HepG2 (cell line): Measurements from ENCODE around the gene GRAMD1A. TPM values are rescaled to one million over a fixed set of nuclear protein-coding genes. Genes with fewer than 3 reads are reported as not detected.

Source experiments
- FOXP1 ChIP-seq, 2 experiments: fragments of 450-650 bp in 1 of 2; IDR thresholded peaks; 2 replicates each; pipeline ENCODE4 v1.6.1; 2017 to 2018; ENCODE audit warnings: antibody characterized with exemption in 1 of 2
- LCORL ChIP-seq, 2 experiments: fragments of 450-650 bp in 1 of 2; sonication (generic) in 1 of 2; formaldehyde crosslinking in 1 of 2; IDR thresholded peaks; 2 replicates each; pipeline versions ENCODE4 v1.5.0 to v1.6.1; 2017 to 2020; ENCODE audit warnings: antibody characterized with exemption in 1 of 2, missing genetic modification reagents in 1 of 2
- NFRKB ChIP-seq: fragments of 450-650 bp; IDR thresholded peaks from 2 replicates; pipeline ENCODE4 v1.6.1; 2017
- PPARG ChIP-seq: conservative IDR thresholded peaks from 2 replicates; pipeline ENCODE4 v1.6.1; 2016; ENCODE audit warnings: missing biosample characterization, missing genetic modification reagents
- RBM39 ChIP-seq: fragments of 200-400 bp; formaldehyde crosslinking; IDR thresholded peaks from one replicate; pipeline ENCODE4 v1.6.1; 2018; ENCODE audit warnings: antibody characterized with exemption, mild to moderate bottlenecking, low read depth, low read length; ENCODE audit not compliant: poor library complexity, severe bottlenecking
- SOX5 ChIP-seq: IDR thresholded peaks from 2 replicates; pipeline ENCODE4 v1.6.1; 2016; ENCODE audit warnings: borderline replicate concordance
- TEAD3 ChIP-seq: optimal IDR thresholded peaks from 2 replicates; pipeline ENCODE3; 2016; ENCODE audit warnings: borderline replicate concordance
- XRCC5 ChIP-seq: fragments of 200-400 bp; formaldehyde crosslinking; optimal IDR thresholded peaks from 2 replicates; pipeline ENCODE3; 2017; ENCODE audit warnings: mild to moderate bottlenecking, low read length
- ZBTB20 ChIP-seq: sonication (generic); formaldehyde crosslinking; IDR thresholded peaks from 2 replicates; pipeline ENCODE4 v1.8.1; 2023; ENCODE audit warnings: missing genetic modification reagents, low read depth, mild to moderate bottlenecking, borderline replicate concordance
- ZC3H4 ChIP-seq: sonication (generic); formaldehyde crosslinking; IDR thresholded peaks from 2 replicates; pipeline ENCODE4 v1.4.0; 2020; ENCODE audit warnings: missing genetic modification reagents, borderline replicate concordance
- ZNF44 ChIP-seq: sonication (generic); formaldehyde crosslinking; IDR thresholded peaks from 2 replicates; pipeline ENCODE4 v1.5.1; 2020; ENCODE audit warnings: mild to moderate bottlenecking, missing genetic modification reagents
- ZNF709 ChIP-seq: sonication (generic); formaldehyde crosslinking; IDR thresholded peaks from 2 replicates; pipeline ENCODE4 v1.5.0; 2020; ENCODE audit warnings: mild to moderate bottlenecking, missing genetic modification reagents
- ZNF761 ChIP-seq: sonication (generic); formaldehyde crosslinking; conservative IDR thresholded peaks from 2 replicates; pipeline ENCODE4 v1.4.0; 2020; ENCODE audit warnings: mild to moderate bottlenecking, missing genetic modification reagents
- ZNF766 ChIP-seq: sonication (generic); formaldehyde crosslinking; IDR thresholded peaks from 2 replicates; pipeline ENCODE4 v1.5.0; 2020; ENCODE audit warnings: missing genetic modification reagents, borderline replicate concordance
- ZNF777 ChIP-seq: sonication (generic); formaldehyde crosslinking; IDR thresholded peaks from 2 replicates; pipeline ENCODE4 v1.4.0; 2020; ENCODE audit warnings: missing genetic modification reagents
- polyA plus RNA-seq, 8 experiments: library from polyadenylated mRNA; depleted of rRNA in 3 of 8; stranded (reverse) in 7 of 8; unstranded in 1 of 8; fragments of >200 nt; fragmentation: Illumina TruSeq in 4 of 8; extraction: Trizol in 4 of 8; gene quantifications; 2 replicates each; pipeline versions ENCODE4 v1.2.1 to v1.2.3, GENCODE V29; 2011 to 2016; ENCODE audit warnings: low read depth in 4 of 8, missing spikeins in 1 of 8, mixed read lengths in 1 of 8; ENCODE audit not compliant: insufficient read depth in 1 of 8
- total RNA-seq, 5 experiments: library from RNA; depleted of rRNA; stranded (reverse); fragments of >200 nt; fragmentation: Illumina TruSeq; extraction: Trizol; gene quantifications; 2 replicates each; pipeline ENCODE4 v1.2.3, GENCODE V29; 2016; ENCODE audit warnings: low read depth in 1 of 5
- TF ChIP-seq, protein P1 (sequence below): sonication (generic); formaldehyde crosslinking; IDR thresholded peaks from 2 replicates; pipeline ENCODE4 v1.4.0; 2020; ENCODE audit warnings: missing genetic modification reagents
- TF ChIP-seq, protein P2 (sequence below): sonication (generic); formaldehyde crosslinking; IDR thresholded peaks from 2 replicates; pipeline ENCODE4 v1.4.0; 2020; ENCODE audit warnings: missing genetic modification reagents
- TF ChIP-seq, protein P3 (sequence below): sonication (generic); formaldehyde crosslinking; IDR thresholded peaks from 2 replicates; pipeline ENCODE4 v1.9.0; 2022; ENCODE audit warnings: missing genetic modification reagents, mild to moderate bottlenecking, borderline replicate concordance

Gene GRAMD1A
- total and polyA plus RNA-seq, 2 of the 13 experiments (the other 11 are each of a cell fraction or from before 2014, with no cell fraction given) = 14.7 to 181 TPM

DNA sequence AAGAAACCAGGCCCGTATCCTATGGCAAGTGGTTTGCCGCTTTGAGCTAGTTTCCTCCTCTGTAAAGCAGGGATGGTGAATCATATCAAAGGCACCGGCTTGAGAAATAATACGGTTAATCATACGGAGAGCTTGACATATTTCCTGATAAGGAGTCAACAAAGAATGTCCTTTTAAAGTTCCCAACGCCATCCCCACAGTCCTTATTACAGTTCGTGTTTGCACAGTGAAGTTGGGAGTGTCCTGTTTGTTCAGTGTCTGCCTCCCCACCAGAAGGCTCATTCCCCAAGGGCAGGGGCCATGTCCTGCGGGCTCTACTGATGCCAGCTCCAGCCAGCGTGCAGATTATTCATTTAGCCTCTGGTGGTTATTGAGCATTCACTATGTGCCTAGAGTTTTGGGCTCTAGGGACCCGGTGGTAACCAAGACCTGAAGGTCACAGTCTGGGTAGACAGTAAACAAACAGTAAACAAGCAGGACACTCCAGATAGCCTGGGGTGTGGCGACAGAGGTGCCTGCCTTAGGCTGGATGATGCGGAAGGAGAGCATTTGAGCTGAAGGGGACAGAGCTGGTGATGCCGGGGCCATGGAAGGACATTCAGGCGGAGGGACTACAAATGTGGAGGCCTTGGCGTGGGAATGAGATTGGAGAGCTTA lies 6.3 kb downstream of the GRAMD1A start (continued):
- TF ChIP-seq ZNF761 (CRISPR knock-in tag) (peak; percentile 82), ZBTB20 (CRISPR knock-in tag) (no peak; the same call in 1 of the 2 replicates), LCORL (IDR thresholded peaks at IDR 0.05) (peak; percentile 36; the same call in 1 of the 2 replicates), LCORL (CRISPR knock-in tag; IDR thresholded peaks at IDR 0.05) (peak; percentile 89), ZNF709 (CRISPR knock-in tag) (0 out of 2 replicates have a peak, but pooled peaks have one; percentile 11), TEAD3 (CRISPR knock-in tag) (peak; percentile 93), NFRKB (no peak), XRCC5 (peak; percentile 67), ZNF777 (no peak), ZNF44 (CRISPR knock-in tag) (peak; percentile 79; the same call in 1 of the 2 replicates), ZNF766 (CRISPR knock-in tag) (0 out of 2 replicates have a peak, but pooled peaks have one; percentile 56), ZC3H4 (CRISPR knock-in tag) (peak; percentile 61), FOXP1 (IDR thresholded peaks at IDR 0.05) (no peak), FOXP1 (CRISPR knock-in tag; IDR thresholded peaks at IDR 0.05) (peak; percentile 80), SOX5 (CRISPR knock-in tag) (peak; percentile 89), RBM39 (no peak), PPARG (peak; percentile 75)
- TF ChIP-seq, protein P1, sequence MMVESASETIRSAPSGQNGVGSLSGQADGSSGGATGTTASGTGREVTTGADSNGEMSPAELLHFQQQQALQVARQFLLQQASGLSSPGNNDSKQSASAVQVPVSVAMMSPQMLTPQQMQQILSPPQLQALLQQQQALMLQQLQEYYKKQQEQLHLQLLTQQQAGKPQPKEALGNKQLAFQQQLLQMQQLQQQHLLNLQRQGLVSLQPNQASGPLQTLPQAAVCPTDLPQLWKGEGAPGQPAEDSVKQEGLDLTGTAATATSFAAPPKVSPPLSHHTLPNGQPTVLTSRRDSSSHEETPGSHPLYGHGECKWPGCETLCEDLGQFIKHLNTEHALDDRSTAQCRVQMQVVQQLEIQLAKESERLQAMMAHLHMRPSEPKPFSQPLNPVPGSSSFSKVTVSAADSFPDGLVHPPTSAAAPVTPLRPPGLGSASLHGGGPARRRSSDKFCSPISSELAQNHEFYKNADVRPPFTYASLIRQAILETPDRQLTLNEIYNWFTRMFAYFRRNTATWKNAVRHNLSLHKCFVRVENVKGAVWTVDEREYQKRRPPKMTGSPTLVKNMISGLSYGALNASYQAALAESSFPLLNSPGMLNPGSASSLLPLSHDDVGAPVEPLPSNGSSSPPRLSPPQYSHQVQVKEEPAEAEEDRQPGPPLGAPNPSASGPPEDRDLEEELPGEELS (CRISPR knock-in tag) = peak; percentile 90
- TF ChIP-seq, protein P2, sequence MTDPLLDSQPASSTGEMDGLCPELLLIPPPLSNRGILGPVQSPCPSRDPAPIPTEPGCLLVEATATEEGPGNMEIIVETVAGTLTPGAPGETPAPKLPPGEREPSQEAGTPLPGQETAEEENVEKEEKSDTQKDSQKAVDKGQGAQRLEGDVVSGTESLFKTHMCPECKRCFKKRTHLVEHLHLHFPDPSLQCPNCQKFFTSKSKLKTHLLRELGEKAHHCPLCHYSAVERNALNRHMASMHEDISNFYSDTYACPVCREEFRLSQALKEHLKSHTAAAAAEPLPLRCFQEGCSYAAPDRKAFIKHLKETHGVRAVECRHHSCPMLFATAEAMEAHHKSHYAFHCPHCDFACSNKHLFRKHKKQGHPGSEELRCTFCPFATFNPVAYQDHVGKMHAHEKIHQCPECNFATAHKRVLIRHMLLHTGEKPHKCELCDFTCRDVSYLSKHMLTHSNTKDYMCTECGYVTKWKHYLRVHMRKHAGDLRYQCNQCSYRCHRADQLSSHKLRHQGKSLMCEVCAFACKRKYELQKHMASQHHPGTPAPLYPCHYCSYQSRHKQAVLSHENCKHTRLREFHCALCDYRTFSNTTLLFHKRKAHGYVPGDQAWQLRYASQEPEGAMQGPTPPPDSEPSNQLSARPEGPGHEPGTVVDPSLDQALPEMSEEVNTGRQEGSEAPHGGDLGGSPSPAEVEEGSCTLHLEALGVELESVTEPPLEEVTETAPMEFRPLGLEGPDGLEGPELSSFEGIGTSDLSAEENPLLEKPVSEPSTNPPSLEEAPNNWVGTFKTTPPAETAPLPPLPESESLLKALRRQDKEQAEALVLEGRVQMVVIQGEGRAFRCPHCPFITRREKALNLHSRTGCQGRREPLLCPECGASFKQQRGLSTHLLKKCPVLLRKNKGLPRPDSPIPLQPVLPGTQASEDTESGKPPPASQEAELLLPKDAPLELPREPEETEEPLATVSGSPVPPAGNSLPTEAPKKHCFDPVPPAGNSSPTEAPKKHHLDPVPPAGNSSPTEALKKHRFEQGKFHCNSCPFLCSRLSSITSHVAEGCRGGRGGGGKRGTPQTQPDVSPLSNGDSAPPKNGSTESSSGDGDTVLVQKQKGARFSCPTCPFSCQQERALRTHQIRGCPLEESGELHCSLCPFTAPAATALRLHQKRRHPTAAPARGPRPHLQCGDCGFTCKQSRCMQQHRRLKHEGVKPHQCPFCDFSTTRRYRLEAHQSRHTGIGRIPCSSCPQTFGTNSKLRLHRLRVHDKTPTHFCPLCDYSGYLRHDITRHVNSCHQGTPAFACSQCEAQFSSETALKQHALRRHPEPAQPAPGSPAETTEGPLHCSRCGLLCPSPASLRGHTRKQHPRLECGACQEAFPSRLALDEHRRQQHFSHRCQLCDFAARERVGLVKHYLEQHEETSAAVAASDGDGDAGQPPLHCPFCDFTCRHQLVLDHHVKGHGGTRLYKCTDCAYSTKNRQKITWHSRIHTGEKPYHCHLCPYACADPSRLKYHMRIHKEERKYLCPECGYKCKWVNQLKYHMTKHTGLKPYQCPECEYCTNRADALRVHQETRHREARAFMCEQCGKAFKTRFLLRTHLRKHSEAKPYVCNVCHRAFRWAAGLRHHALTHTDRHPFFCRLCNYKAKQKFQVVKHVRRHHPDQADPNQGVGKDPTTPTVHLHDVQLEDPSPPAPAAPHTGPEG (CRISPR knock-in tag) = no peak
- TF ChIP-seq, protein P3, sequence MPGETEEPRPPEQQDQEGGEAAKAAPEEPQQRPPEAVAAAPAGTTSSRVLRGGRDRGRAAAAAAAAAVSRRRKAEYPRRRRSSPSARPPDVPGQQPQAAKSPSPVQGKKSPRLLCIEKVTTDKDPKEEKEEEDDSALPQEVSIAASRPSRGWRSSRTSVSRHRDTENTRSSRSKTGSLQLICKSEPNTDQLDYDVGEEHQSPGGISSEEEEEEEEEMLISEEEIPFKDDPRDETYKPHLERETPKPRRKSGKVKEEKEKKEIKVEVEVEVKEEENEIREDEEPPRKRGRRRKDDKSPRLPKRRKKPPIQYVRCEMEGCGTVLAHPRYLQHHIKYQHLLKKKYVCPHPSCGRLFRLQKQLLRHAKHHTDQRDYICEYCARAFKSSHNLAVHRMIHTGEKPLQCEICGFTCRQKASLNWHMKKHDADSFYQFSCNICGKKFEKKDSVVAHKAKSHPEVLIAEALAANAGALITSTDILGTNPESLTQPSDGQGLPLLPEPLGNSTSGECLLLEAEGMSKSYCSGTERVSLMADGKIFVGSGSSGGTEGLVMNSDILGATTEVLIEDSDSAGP (CRISPR knock-in tag) = peak; percentile 70
